MM.1S (cell line): Measurements from ENCODE around the gene WFIKKN1.

Experiments used
- DNase-seq: peaks from one replicate; pipeline ENCODE4 v3.0.0-alpha.2; 2015
- H2AFZ ChIP-seq: fragments of 300-600 bp; sonication (generic); 2 replicates; pipeline ENCODE4 v1.6.0; 2016; ENCODE audit warnings: antibody characterized with exemption, low read length
- H3F3A ChIP-seq: fragments of 300-600 bp; sonication (generic); 2 replicates; pipeline ENCODE4 v1.6.1; 2016; ENCODE audit warnings: mild to moderate bottlenecking, antibody characterized with exemption, low read length, moderate library complexity, mixed read lengths; ENCODE audit not compliant: insufficient read depth
- H3K27ac ChIP-seq: fragments of 300-600 bp; sonication (generic); 2 replicates; pipeline ENCODE4 v1.5.1; 2016; ENCODE audit warnings: mild to moderate bottlenecking, low read length
- H3K27me3 ChIP-seq: fragments of 300-600 bp; sonication (generic); replicated peaks from 2 replicates; pipeline ENCODE4 v1.6.0; 2016; ENCODE audit warnings: low read length; ENCODE audit not compliant: insufficient read depth
- H3K36me3 ChIP-seq: fragments of 300-600 bp; sonication (generic); replicated peaks from 2 replicates; pipeline ENCODE4 v1.6.1; 2016; ENCODE audit warnings: mild to moderate bottlenecking, low read length, mixed read lengths; ENCODE audit not compliant: insufficient read depth
- H3K4me1 ChIP-seq: fragments of 300-600 bp; sonication (generic); 2 replicates; pipeline ENCODE4 v1.6.1; 2016; ENCODE audit warnings: low read length, mixed read lengths
- H3K4me2 ChIP-seq: fragments of 300-600 bp; sonication (generic); 2 replicates; pipeline ENCODE4 v1.6.0; 2016; ENCODE audit warnings: low read depth, low read length
- H3K4me3 ChIP-seq: fragments of 300-600 bp; sonication (generic); 2 replicates; pipeline ENCODE4 v1.5.1; 2016; ENCODE audit warnings: low read length, mixed read lengths
- H3K79me2 ChIP-seq: fragments of 300-600 bp; sonication (generic); 2 replicates; pipeline ENCODE4 v1.6.1; 2016; ENCODE audit warnings: mixed run types, low read length, mixed read lengths
- H3K9ac ChIP-seq: fragments of 300-600 bp; sonication (generic); 2 replicates; pipeline ENCODE4 v1.6.1; 2016; ENCODE audit warnings: low read length, mixed read lengths
- H3K9me2 ChIP-seq: fragments of 300-600 bp; sonication (generic); replicated peaks from 2 replicates; pipeline ENCODE4 v1.6.1; 2016; ENCODE audit warnings: mild to moderate bottlenecking, low read length, mixed read lengths; ENCODE audit not compliant: insufficient read depth
- H3K9me3 ChIP-seq: fragments of 300-600 bp; sonication (generic); replicated peaks from 2 replicates; pipeline ENCODE4 v1.6.1; 2016; ENCODE audit warnings: mild to moderate bottlenecking, low read length, mixed read lengths; ENCODE audit not compliant: insufficient read depth
- H4K20me1 ChIP-seq: fragments of 300-600 bp; sonication (generic); 2 replicates; pipeline ENCODE4 v1.6.1; 2016; ENCODE audit warnings: mild to moderate bottlenecking, low read length, moderate library complexity, mixed read lengths; ENCODE audit not compliant: insufficient read depth
- CTCF ChIP-seq: fragments of 300-600 bp; sonication (generic); IDR thresholded peaks from 2 replicates; pipeline ENCODE4 v1.5.1; 2016; ENCODE audit warnings: antibody characterized with exemption, low read length, mixed read lengths
- EZH2 ChIP-seq: fragments of 300-600 bp; sonication (generic); optimal IDR thresholded peaks from 2 replicates; pipeline ENCODE3; 2017; ENCODE audit warnings: low read depth, mild to moderate bottlenecking, antibody characterized with exemption, low read length, mixed read lengths
- EZH2phosphoT487 ChIP-seq: fragments of 300-600 bp; sonication (generic); IDR thresholded peaks from 2 replicates; pipeline ENCODE4 v1.6.1; 2018; ENCODE audit warnings: antibody characterized with exemption, low read length

Gene WFIKKN1

GRCh38 chr16:680625-680945 is 49.8 kb downstream of the WFIKKN1 start:
- Histone ChIP-seq H3K27me3 (no peaks in the 10 kb centered on the region), H3K27ac (no peak overlapping the region; the same call in 1 of the 2 replicates), H3K4me1 (peaks cover 8% of the 10 kb centered on the region; the same call in 1 of the 2 replicates), H3K36me3 (no peaks in the 10 kb centered on the region), H3K9me2 (no peaks in the 10 kb centered on the region), H3K9ac (peak overlapping the region; percentile 69), H3K4me3 (peak overlapping the region; percentile 84), H3K79me2 (peaks cover 32% of the 10 kb centered on the region), H4K20me1 (no peaks in the 10 kb centered on the region), H2AFZ (no peak overlapping the region), H3K4me2 (peak overlapping the region; percentile 93), H3F3A (0 out of 2 replicates have a peak, but pooled peaks cover 4% of the 10 kb centered on the region), H3K9me3 (no peaks in the 10 kb centered on the region)
- TF ChIP-seq CTCF (no peak), EZH2 (no peak), EZH2phosphoT487 (no peak)
- DNase-seq = no peak

GRCh38 chr16:680967-681745 is 50.4 kb downstream of the WFIKKN1 start:
- Histone ChIP-seq H4K20me1 (no peaks in the 10 kb centered on the region), H3K4me2 (peak overlapping the region; percentile 93), H3K4me3 (peak overlapping the region; percentile 84), H3K27ac (no peak overlapping the region), H3K4me1 (peaks cover 8% of the 10 kb centered on the region; the same call in 1 of the 2 replicates), H2AFZ (no peak overlapping the region), H3K9me2 (no peaks in the 10 kb centered on the region), H3K9me3 (no peaks in the 10 kb centered on the region), H3K9ac (peak overlapping the region; percentile 69), H3K79me2 (peaks cover 32% of the 10 kb centered on the region), H3K27me3 (no peaks in the 10 kb centered on the region), H3F3A (0 out of 2 replicates have a peak, but pooled peaks cover 4% of the 10 kb centered on the region), H3K36me3 (no peaks in the 10 kb centered on the region)
- peak; percentile 33 for DNase-seq
- TF ChIP-seq EZH2phosphoT487 (no peak), CTCF (peak; percentile 10; the same call in 1 of the 2 replicates)

DNA sequence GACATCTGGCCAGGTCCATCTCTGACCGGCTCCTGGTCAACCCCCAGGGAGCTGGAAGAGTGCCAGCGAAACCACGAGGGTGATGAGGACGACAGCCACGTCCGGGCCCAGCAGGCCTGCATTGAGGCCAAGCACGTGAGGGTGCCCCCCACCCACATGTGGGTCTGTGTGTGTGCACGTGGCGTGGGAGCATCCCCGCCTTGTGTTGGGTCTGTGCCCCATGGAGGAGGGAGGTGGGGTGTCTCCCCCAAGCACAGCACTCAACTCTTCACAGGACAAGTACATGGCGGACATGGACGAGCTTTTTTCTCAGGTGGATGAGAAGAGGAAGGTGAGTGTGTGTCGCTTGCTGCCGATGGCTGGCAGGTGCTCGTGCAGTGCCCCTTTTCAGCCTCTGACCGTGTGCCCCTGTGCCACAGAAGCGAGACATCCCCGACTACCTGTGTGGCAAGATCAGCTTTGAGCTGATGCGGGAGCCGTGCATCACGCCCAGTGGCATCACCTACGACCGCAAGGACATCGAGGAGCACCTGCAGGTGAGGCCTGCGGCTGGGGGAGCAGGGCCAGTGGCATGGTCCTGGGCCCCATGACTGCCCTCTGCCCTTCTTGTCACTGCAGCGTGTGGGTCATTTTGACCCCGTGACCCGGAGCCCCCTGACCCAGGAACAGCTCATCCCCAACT is 51.1 kb downstream of the WFIKKN1 start:
- Histone ChIP-seq H3K4me3 (peak overlapping the region; percentile 84; the same call in 1 of the 2 replicates), H2AFZ (no peak overlapping the region), H3K36me3 (no peaks in the 10 kb centered on the region), H3K79me2 (peaks cover 32% of the 10 kb centered on the region), H3K9me2 (no peaks in the 10 kb centered on the region), H3F3A (0 out of 2 replicates have a peak, but pooled peaks cover 4% of the 10 kb centered on the region), H3K27me3 (no peaks in the 10 kb centered on the region), H3K4me2 (peak overlapping the region; percentile 93), H3K9ac (no peak overlapping the region), H3K27ac (no peak overlapping the region), H3K4me1 (peaks cover 8% of the 10 kb centered on the region; the same call in 1 of the 2 replicates), H3K9me3 (no peaks in the 10 kb centered on the region), H4K20me1 (no peaks in the 10 kb centered on the region)
- TF ChIP-seq CTCF = no peak
- no peak for DNase-seq
